Tibial artery (tissue), 4 donors: ENCODE results near the gene FRMD4A.

ENCODE experiments used
- DNase-seq, 2 donors: peaks; one replicate each; pipeline ENCODE4 v3.0.0-alpha.2; 2019
- H3K27ac ChIP-seq, 2 donors: fragments of 200-600 bp; sonication (generic) in 1 of 2; 1 replicate in 1 of 2; 2 replicates in 1 of 2; pipeline ENCODE4 v1.5.1; 2018 to 2019; ENCODE audit warnings: mild to moderate bottlenecking in 1 of 2
- H3K27me3 ChIP-seq, 2 donors: fragments of 200-600 bp; sonication (generic) in 1 of 2; one replicate each; pipeline versions ENCODE4 v1.5.1 to v1.6.0; 2016 to 2019
- H3K36me3 ChIP-seq, 3 donors: fragments of 200-600 bp; sonication (generic) in 2 of 3; one replicate each; pipeline ENCODE4 v1.5.1; 2016 to 2019; ENCODE audit warnings: mild to moderate bottlenecking in 2 of 3
- H3K4me1 ChIP-seq, 4 donors: fragments of 200-600 bp; sonication (generic) in 2 of 4; 1 replicate in 3 of 4; 2 replicates in 1 of 4; pipeline ENCODE4 v1.5.1; 2016 to 2019
- H3K4me3 ChIP-seq, 2 donors: fragments of 200-600 bp; sonication (generic) in 1 of 2; 1 replicate in 1 of 2; 2 replicates in 1 of 2; pipeline ENCODE4 v1.5.1; 2018 to 2019; ENCODE audit warnings: mild to moderate bottlenecking in 2 of 2
- H3K9me3 ChIP-seq, 3 donors: fragments of 200-600 bp; sonication (generic) in 1 of 3; one replicate each; pipeline ENCODE4 v1.5.1; 2016 to 2019
- intact Hi-C: fragments of 100-400 bp; cut with DNase I; formaldehyde crosslinking; loops from one replicate; pipeline ENCODE4 v1.15.0; 2023; ENCODE audit warnings: low total_unique reads
- TF ChIP-seq, protein P1 (sequence below), 2 experiments: fragments of 200-600 bp in 1 of 2; fragments of 450-650 bp in 1 of 2; IDR thresholded peaks; one replicate each; pipeline ENCODE4 v1.5.1; 2017 to 2019; ENCODE audit warnings: antibody characterized with exemption in 2 of 2, mild to moderate bottlenecking in 1 of 2, moderate library complexity in 1 of 2

FRMD4A gene

DNA sequence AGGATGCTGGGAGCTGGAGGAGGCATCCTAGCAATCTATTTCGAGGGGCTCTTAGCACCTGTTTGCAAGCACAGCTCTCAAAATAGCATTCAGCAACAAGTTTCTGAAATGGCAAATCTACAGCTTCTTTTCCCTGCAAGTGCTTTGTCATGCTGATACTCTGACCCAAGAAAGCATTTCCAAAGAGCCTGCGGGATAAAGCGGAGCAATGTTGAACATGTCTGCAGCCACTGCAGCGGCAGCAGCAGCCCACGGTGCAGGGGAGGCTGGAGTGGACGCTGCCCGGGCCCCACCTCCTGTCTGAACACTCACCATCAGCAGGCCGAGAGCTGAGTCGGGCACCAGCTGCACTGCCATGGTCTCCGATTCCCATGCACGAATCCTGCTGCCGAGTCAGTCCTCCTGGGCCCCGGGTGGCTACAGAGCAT lies 964 bp downstream of the FRMD4A start:
- TF ChIP-seq, protein P1, sequence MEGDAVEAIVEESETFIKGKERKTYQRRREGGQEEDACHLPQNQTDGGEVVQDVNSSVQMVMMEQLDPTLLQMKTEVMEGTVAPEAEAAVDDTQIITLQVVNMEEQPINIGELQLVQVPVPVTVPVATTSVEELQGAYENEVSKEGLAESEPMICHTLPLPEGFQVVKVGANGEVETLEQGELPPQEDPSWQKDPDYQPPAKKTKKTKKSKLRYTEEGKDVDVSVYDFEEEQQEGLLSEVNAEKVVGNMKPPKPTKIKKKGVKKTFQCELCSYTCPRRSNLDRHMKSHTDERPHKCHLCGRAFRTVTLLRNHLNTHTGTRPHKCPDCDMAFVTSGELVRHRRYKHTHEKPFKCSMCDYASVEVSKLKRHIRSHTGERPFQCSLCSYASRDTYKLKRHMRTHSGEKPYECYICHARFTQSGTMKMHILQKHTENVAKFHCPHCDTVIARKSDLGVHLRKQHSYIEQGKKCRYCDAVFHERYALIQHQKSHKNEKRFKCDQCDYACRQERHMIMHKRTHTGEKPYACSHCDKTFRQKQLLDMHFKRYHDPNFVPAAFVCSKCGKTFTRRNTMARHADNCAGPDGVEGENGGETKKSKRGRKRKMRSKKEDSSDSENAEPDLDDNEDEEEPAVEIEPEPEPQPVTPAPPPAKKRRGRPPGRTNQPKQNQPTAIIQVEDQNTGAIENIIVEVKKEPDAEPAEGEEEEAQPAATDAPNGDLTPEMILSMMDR (IDR thresholded peaks at IDR 0.05), result no peak
- no peaks in the 10 kb centered on the region for H3K9me3 ChIP-seq
- peaks cover 0 to 52% of the 10 kb centered on the region in 2 donors for H3K27me3 ChIP-seq
- no peaks in the 10 kb centered on the region for H3K36me3 ChIP-seq
- no peak overlapping the region for H3K27ac ChIP-seq
- H3K4me3 ChIP-seq, result no peak overlapping the region
- intact Hi-C loops, result no loop called here
- no peaks in the 10 kb centered on the region for H3K4me1 ChIP-seq
- DNase-seq, result no peak

DNA sequence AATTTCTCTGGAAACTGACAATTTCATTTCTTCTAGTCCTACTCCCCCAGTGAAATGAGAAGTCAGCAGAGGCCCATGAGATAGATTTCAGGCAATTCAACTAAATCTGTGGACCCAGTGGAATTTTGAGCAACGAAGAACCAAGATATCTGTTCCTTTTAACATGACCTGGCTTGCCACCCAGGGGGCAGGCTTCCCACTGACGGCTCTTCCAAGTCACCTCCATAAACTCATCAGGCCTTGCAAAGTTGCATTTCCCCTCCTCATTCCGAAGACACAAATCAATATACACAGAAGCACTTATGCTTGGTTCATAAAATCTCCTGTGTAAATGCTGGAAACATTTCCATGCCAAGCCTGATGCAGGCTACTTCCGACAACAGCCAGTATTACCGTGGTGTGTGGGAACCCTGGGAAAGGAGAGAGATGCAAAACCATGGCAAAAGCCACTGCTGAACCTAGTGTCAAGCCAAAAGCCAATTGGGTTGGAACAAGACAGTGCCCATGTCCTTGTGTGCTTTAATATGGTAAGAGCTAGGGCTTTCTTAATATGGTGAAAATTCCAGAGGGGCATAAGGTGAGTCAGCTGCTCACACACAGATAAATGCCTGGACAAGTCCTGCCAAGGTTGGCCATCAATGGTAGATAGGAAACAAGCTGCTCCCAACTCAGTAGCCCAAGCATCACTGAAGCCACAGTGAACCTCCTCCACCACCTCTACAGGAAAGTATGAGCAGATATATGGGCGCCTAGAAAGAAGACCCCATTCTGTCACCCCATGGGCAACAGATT lies 1.6 kb downstream of the FRMD4A start:
- intact Hi-C loops, result no loop called here
- DNase-seq, result no peak
- no peaks in the 10 kb centered on the region for H3K4me1 ChIP-seq
- no peak overlapping the region for H3K27ac ChIP-seq
- no peaks in the 10 kb centered on the region for H3K36me3 ChIP-seq
- TF ChIP-seq, protein P1 (IDR thresholded peaks at IDR 0.05), result no peak
- peaks cover 0 to 53% of the 10 kb centered on the region in 2 donors for H3K27me3 ChIP-seq
- H3K4me3 ChIP-seq, result no peak overlapping the region
- no peaks in the 10 kb centered on the region for H3K9me3 ChIP-seq

DNA sequence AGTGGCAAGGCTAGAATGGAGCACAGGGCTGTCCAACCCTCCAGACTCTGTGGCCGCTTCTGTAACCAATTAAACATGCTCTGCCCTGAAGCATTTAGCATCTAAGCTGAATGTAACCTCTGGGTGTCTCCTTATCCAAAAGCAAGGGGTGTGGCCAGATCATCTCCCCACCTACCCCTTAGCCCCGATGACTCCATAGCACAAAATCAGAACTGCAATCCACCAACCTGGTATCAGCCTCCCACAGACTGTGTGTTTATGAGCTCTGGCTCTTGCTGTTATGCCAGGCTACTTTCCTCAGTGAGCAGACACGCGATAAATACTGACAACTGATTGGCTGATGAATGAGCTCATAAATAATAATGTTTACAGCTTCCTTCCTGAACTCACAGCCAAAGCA lies 3.2 kb downstream of the FRMD4A start:
- Histone ChIP-seq H3K36me3 (no peaks in the 10 kb centered on the region), H3K27me3 (peaks cover 0 to 42% of the 10 kb centered on the region in 2 donors), H3K27ac (no peak overlapping the region), H3K4me3 (no peak overlapping the region), H3K9me3 (no peaks in the 10 kb centered on the region), H3K4me1 (no peaks in the 10 kb centered on the region)
- no peak for DNase-seq
- intact Hi-C loops, result no loop called here
- TF ChIP-seq, protein P1 (IDR thresholded peaks at IDR 0.05), result no peak

DNA sequence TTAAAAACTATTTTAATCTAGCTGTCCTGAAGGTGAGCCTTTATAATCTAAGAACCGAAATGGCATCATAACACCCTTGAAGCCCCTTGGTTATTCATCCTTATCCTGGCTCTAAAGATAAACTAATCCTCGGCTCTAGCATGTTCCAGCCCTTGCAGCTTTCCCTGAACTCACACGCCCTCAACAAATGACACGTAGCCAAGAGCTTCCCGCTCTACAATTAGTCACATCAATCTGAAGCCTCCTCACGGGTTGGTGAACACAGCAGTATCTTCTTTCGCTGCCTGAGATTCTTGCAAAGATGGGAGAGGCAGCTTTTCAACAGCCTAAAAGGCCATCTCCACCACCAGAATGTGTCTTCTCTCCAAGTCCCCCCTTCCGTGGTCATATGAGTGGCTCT lies 4.1 kb downstream of the FRMD4A start:
- intact Hi-C loops, result no loop called here
- TF ChIP-seq, protein P1 (IDR thresholded peaks at IDR 0.05), result no peak
- no peak for DNase-seq
- Histone ChIP-seq H3K4me3 (no peak overlapping the region), H3K4me1 (no peaks in the 10 kb centered on the region), H3K36me3 (no peaks in the 10 kb centered on the region), H3K27ac (no peak overlapping the region), H3K27me3 (peaks cover 0 to 37% of the 10 kb centered on the region in 2 donors), H3K9me3 (no peaks in the 10 kb centered on the region)

DNA sequence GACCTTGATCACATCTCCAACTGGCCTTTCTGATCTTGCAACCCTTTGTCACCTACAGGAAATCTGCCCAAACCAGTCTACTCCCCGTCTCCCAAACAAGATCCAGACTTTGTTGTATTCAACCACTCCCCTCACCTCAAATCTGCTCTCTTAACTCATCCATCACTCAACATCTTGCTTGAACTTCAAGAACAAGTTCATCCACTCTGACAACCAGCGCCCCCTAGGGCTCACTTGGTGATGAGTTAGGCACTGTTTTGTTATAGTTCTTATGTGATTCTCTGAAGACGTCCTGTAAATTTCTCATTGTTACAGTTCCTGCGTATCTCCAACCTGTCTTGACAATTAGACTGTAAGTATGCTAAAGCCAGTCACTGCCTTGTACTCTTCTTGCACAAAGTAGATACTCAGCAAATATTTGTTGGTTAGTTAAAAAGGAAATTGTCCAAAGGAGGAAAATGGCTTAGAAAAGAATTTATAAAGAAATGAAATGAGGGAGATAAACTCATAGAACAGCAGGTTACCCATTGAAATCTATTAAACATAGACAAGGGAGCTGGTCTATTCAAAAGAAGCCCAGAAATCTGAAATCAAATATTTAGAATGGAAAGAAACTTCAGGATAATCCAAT lies 5.3 kb downstream of the FRMD4A start:
- DNase-seq, result peak in 1 of 2 donors; percentile 41
- Histone ChIP-seq H3K27me3 (peaks cover 0 to 33% of the 10 kb centered on the region in 2 donors), H3K27ac (no peak overlapping the region), H3K9me3 (no peaks in the 10 kb centered on the region), H3K4me3 (no peak overlapping the region), H3K4me1 (no peaks in the 10 kb centered on the region), H3K36me3 (no peaks in the 10 kb centered on the region)
- TF ChIP-seq, protein P1 (IDR thresholded peaks at IDR 0.05), result peak; percentile 11 to 14
- intact Hi-C loops, result no loop called here
